H1 (cell line): ENCODE data around the gene ELOVL2. TPM values are rescaled to one million over a fixed set of nuclear protein-coding genes. Genes with fewer than 3 reads are reported as not detected.

Source experiments
- CTCF ChIA-PET: fragments of 300-600 bp; sonication (Branson Sonifier 250); formaldehyde crosslinking; loops from one replicate; lab custom pipeline; 2021; ENCODE audit not compliant: partially characterized antibody; lab: Charles Lee
- POLR2A ChIA-PET: fragments of 300-600 bp; sonication (Branson Sonifier 250); formaldehyde crosslinking; loops from one replicate; lab custom pipeline; 2021; ENCODE audit warnings: inconsistent platforms; ENCODE audit not compliant: partially characterized antibody; lab: Charles Lee
- DNase-seq, 2 experiments: peaks; one replicate each; pipeline versions ENCODE4 v3.0.0 to v3.0.0-alpha.2; 2010 to 2022; ENCODE audit warnings: low spot score in 2 of 2, low read depth in 1 of 2, mixed read lengths in 1 of 2
- FAIRE-seq: peaks from 2 replicates; lab custom pipeline; 2011; peaks lifted over from hg19 to GRCh38; lab: Jason Lieb, UNC
- H2AFZ ChIP-seq: 2 replicates; pipeline ENCODE4 v1.8.1; 2012; ENCODE audit warnings: low read length, inconsistent platforms
- H2AK5ac ChIP-seq: 2 replicates; pipeline ENCODE4 v1.6.1; 2013; ENCODE audit warnings: low read depth, low read length
- H2BK120ac ChIP-seq: replicated peaks from 2 replicates; pipeline ENCODE3; 2013; ENCODE audit warnings: low read depth, low read length, inconsistent platforms
- H2BK12ac ChIP-seq: 2 replicates; pipeline ENCODE4 v1.6.1; 2013; ENCODE audit warnings: low read depth, low read length
- H2BK15ac ChIP-seq: 2 replicates; pipeline ENCODE4 v1.6.1; 2013; ENCODE audit warnings: low read length
- H2BK20ac ChIP-seq: 2 replicates; pipeline ENCODE4 v1.6.1; 2013; ENCODE audit warnings: low read length
- H2BK5ac ChIP-seq: 2 replicates; pipeline ENCODE4 v1.6.1; 2013; ENCODE audit warnings: low read depth, low read length
- H3K14ac ChIP-seq: 2 replicates; pipeline ENCODE4 v1.6.1; 2013; ENCODE audit warnings: inconsistent platforms; ENCODE audit not compliant: insufficient read length
- H3K18ac ChIP-seq: 2 replicates; pipeline ENCODE4 v1.6.1; 2013; ENCODE audit warnings: low read length; ENCODE audit errors: extremely low read depth
- H3K23ac ChIP-seq: 2 replicates; pipeline ENCODE4 v1.6.1; 2013; ENCODE audit warnings: inconsistent platforms; ENCODE audit not compliant: insufficient read length
- H3K23me2 ChIP-seq: 2 replicates; pipeline ENCODE4 v1.6.1; 2013; ENCODE audit warnings: low read depth, low read length
- H3K27ac ChIP-seq: 2 replicates; pipeline ENCODE4 v1.6.1; 2011; ENCODE audit warnings: low read depth, low read length, inconsistent platforms
- H3K27me3 ChIP-seq, 4 experiments: replicated peaks in 1 of 4; 1 replicate in 1 of 4; 2 replicates in 3 of 4; pipeline versions ENCODE4 v1.6.1 to v1.8.1; 2011 to 2013; ENCODE audit warnings: low read length in 3 of 4, mild to moderate bottlenecking in 3 of 4, inconsistent platforms in 2 of 4, mixed read lengths in 2 of 4, moderate library complexity in 1 of 4; ENCODE audit not compliant: control insufficient read depth in 3 of 4, insufficient read depth in 3 of 4; ENCODE audit errors: extremely low read depth in 1 of 4
- H3K36me3 ChIP-seq, 4 experiments: 2 replicates each; pipeline versions ENCODE4 v1.6.1 to v1.8.1; 2011 to 2013; ENCODE audit warnings: mild to moderate bottlenecking in 4 of 4, low read length in 3 of 4, moderate library complexity in 2 of 4, control low read depth in 1 of 4, inconsistent platforms in 1 of 4; ENCODE audit not compliant: insufficient read depth in 4 of 4, control insufficient read depth in 2 of 4
- H3K4ac ChIP-seq: replicated peaks from 2 replicates; pipeline ENCODE3; 2013; ENCODE audit warnings: low read length, low read depth, mixed read lengths, inconsistent platforms; ENCODE audit not compliant: insufficient read length
- H3K4me1 ChIP-seq, 4 experiments: replicated peaks in 1 of 4; 1 replicate in 1 of 4; 2 replicates in 3 of 4; pipeline versions ENCODE4 v1.6.1 to v1.8.1; 2011 to 2013; ENCODE audit warnings: low read length in 3 of 4, inconsistent platforms in 2 of 4, mixed read lengths in 1 of 4; ENCODE audit not compliant: insufficient read depth in 4 of 4, control insufficient read depth in 3 of 4
- H3K4me2 ChIP-seq, 2 experiments: 2 replicates each; pipeline versions ENCODE4 v1.6.1 to v1.8.1; 2011 to 2013; ENCODE audit warnings: low read depth in 2 of 2, low read length in 2 of 2, control low read depth in 1 of 2, inconsistent platforms in 1 of 2, mild to moderate bottlenecking in 1 of 2; ENCODE audit not compliant: insufficient read depth in 1 of 2
- H3K4me3 ChIP-seq, 4 experiments: fragments of 200-600, 300-600 bp in 1 of 4; sonication (generic), shearing (Covaris generic), sonication (Bioruptor Twin) in 1 of 4; 2 replicates each; pipeline versions ENCODE4 v1.5.1 to v1.8.1; 2011 to 2016; ENCODE audit warnings: low read length in 4 of 4, low read depth in 3 of 4, control low read depth in 2 of 4, inconsistent platforms in 2 of 4, mild to moderate bottlenecking in 2 of 4, mixed read lengths in 1 of 4, moderate library complexity in 1 of 4; ENCODE audit not compliant: insufficient read depth in 2 of 4; ENCODE audit errors: extremely low read depth in 1 of 4
- H3K56ac ChIP-seq: replicated peaks from 2 replicates; pipeline ENCODE3; 2013; ENCODE audit warnings: low read depth, mild to moderate bottlenecking, mixed read lengths, low read length, inconsistent platforms; ENCODE audit not compliant: insufficient read length
- H3K79me1 ChIP-seq: 2 replicates; pipeline ENCODE4 v1.6.1; 2013; ENCODE audit warnings: low read depth, low read length, control low read depth
- H3K79me2 ChIP-seq, 2 experiments: 2 replicates each; pipeline versions ENCODE4 v1.6.1 to v1.8.1; 2012 to 2013; ENCODE audit warnings: low read length in 2 of 2, mild to moderate bottlenecking in 2 of 2, inconsistent platforms in 1 of 2; ENCODE audit not compliant: insufficient read depth in 2 of 2, control insufficient read depth in 1 of 2
- H3K9ac ChIP-seq, 4 experiments: replicated peaks in 1 of 4; 1 replicate in 1 of 4; 2 replicates in 3 of 4; pipeline versions ENCODE4 v1.6.1 to v1.8.1; 2011 to 2013; ENCODE audit warnings: low read depth in 3 of 4, low read length in 3 of 4, control low read depth in 2 of 4, mild to moderate bottlenecking in 2 of 4, moderate library complexity in 2 of 4, inconsistent platforms in 1 of 4; ENCODE audit errors: extremely low read depth in 1 of 4
- H3K9me3 ChIP-seq, 2 experiments: 2 replicates each; pipeline versions ENCODE4 v1.6.1 to v1.8.1; 2012 to 2013; ENCODE audit warnings: mild to moderate bottlenecking in 2 of 2, moderate library complexity in 2 of 2, control low read depth in 1 of 2, inconsistent platforms in 1 of 2, low read depth in 1 of 2, low read length in 1 of 2, mixed read lengths in 1 of 2; ENCODE audit not compliant: insufficient read depth in 2 of 2
- H4K20me1 ChIP-seq, 2 experiments: replicated peaks in 1 of 2; 2 replicates each; pipeline versions ENCODE3 to v1.8.1; 2011 to 2013; ENCODE audit warnings: inconsistent platforms in 2 of 2, low read length in 2 of 2, mild to moderate bottlenecking in 1 of 2; ENCODE audit not compliant: insufficient read depth in 2 of 2, control insufficient read depth in 1 of 2
- H4K5ac ChIP-seq: 2 replicates; pipeline ENCODE4 v1.6.1; 2013; ENCODE audit warnings: low read length, low read depth, mixed read lengths, inconsistent platforms; ENCODE audit not compliant: insufficient read length
- H4K8ac ChIP-seq: 2 replicates; pipeline ENCODE4 v1.8.0; 2013; ENCODE audit warnings: mild to moderate bottlenecking, moderate library complexity, low read length, inconsistent platforms; ENCODE audit not compliant: insufficient read depth; ENCODE audit errors: extremely low read depth
- H4K91ac ChIP-seq: replicated peaks from 2 replicates; pipeline ENCODE3; 2013; ENCODE audit warnings: low read length, mixed read lengths, inconsistent platforms; ENCODE audit not compliant: insufficient read length
- BCL11A ChIP-seq, 2 experiments: IDR thresholded peaks; one replicate each; pipeline ENCODE4 v1.6.1; 2011; ENCODE audit warnings: low read depth in 2 of 2, low read length in 2 of 2, mild to moderate bottlenecking in 2 of 2
- FOSL1 ChIP-seq: IDR thresholded peaks from 2 replicates; pipeline ENCODE4 v1.6.1; 2011; ENCODE audit warnings: mild to moderate bottlenecking, low read depth, low read length, moderate library complexity; ENCODE audit not compliant: insufficient read depth
- HDAC2 ChIP-seq, 2 experiments: fragments of 300-600 bp in 1 of 2; sonication (generic) in 1 of 2; IDR thresholded peaks; 2 replicates each; pipeline ENCODE4 v1.6.1; 2011 to 2012; ENCODE audit warnings: low read depth in 2 of 2, low read length in 2 of 2, mild to moderate bottlenecking in 2 of 2, moderate library complexity in 2 of 2, borderline replicate concordance in 1 of 2, inconsistent platforms in 1 of 2
- KDM4A ChIP-seq: IDR thresholded peaks from one replicate; pipeline ENCODE4 v1.7.1; 2012; ENCODE audit warnings: low read depth, mild to moderate bottlenecking, moderate library complexity, low read length, inconsistent platforms; ENCODE audit not compliant: severe bottlenecking
- PHF8 ChIP-seq: fragments of 200-600 bp; sonication (generic); conservative IDR thresholded peaks from 2 replicates; pipeline ENCODE4 v1.7.1; 2012; ENCODE audit warnings: low read depth, mild to moderate bottlenecking, inconsistent platforms, low read length, moderate library complexity
- POLR2A ChIP-seq, 2 experiments: IDR thresholded peaks; 1 replicate in 1 of 2; 2 replicates in 1 of 2; pipeline ENCODE4 v1.6.1; 2011; ENCODE audit warnings: low read depth in 2 of 2, low read length in 2 of 2, mild to moderate bottlenecking in 2 of 2; ENCODE audit errors: control extremely low read depth in 1 of 2
- RFX5 ChIP-seq: IDR thresholded peaks from 2 replicates; pipeline ENCODE4 v1.6.1; 2011; ENCODE audit warnings: low read depth, low read length, improper control_type of control experiment, borderline replicate concordance
- RNF2 ChIP-seq: fragments of 200-900, 300-1000 bp; sonication (generic); IDR thresholded peaks from 2 replicates; pipeline ENCODE4 v1.7.1; 2016; ENCODE audit warnings: borderline replicate concordance, low read depth, mild to moderate bottlenecking, antibody characterized with exemption, low read length; ENCODE audit not compliant: poor library complexity, severe bottlenecking; ENCODE audit errors: missing control alignments
- SIN3A ChIP-seq, 2 experiments: IDR thresholded peaks in 1 of 2; conservative IDR thresholded peaks in 1 of 2; 2 replicates each; pipeline ENCODE4 v1.6.1; 2011 to 2012; ENCODE audit warnings: low read length in 2 of 2, improper control_type of control experiment in 1 of 2, low read depth in 1 of 2, mild to moderate bottlenecking in 1 of 2
- SP1 ChIP-seq: IDR thresholded peaks from 2 replicates; pipeline ENCODE4 v1.6.1; 2011; ENCODE audit warnings: low read depth, low read length
- WGBS, 2 experiments: shearing (Covaris generic) in 1 of 2; methylation state at CpG; one replicate each; pipeline versions ENCODE4 v1.1.6 to v1.1.7; 2013 to 2015; ENCODE audit warnings: low lambda C conversion rate in 2 of 2, mixed read lengths in 2 of 2, inconsistent platforms in 1 of 2, low coverage in 1 of 2, missing lambda C conversion rate in 1 of 2; ENCODE audit not compliant: insufficient replicate concordance in 2 of 2, insufficient coverage in 1 of 2, insufficient read length in 1 of 2; ENCODE audit errors: extremely low coverage in 1 of 2, missing lambda C conversion rate in 1 of 2; 5-methylcytosine and 5-hydroxymethylcytosine counted together
- polyA plus RNA-seq, 7 experiments: library from polyadenylated mRNA; depleted of rRNA in 3 of 7; stranded (reverse) in 5 of 7; unstranded in 2 of 7; fragments of >200 nt in 5 of 7; fragments of 200-250 nt in 2 of 7; gene quantifications; 1 replicate in 5 of 7; 2 replicates in 1 of 7; 4 replicates in 1 of 7; pipeline versions ENCODE4 v1.2.1 to v1.2.3, GENCODE V29; 2011 to 2013; ENCODE audit warnings: missing spikeins in 2 of 7, mixed read lengths in 2 of 7
- total RNA-seq: library from RNA; stranded (reverse); fragmentation: NEBNext Ultra II Directional; extraction: Animal tissue kit (Norgen Biotek cat#: 25700); gene quantifications from 2 replicates; pipeline ENCODE4 v1.2.1, GENCODE V29; 2021
- TF ChIP-seq, protein P1 (sequence below): IDR thresholded peaks from 2 replicates; pipeline ENCODE4 v1.6.1; 2012; ENCODE audit warnings: inconsistent platforms

ELOVL2 gene
- total and polyA plus RNA-seq, 2 of the 8 experiments (the other 6 are each of a cell fraction or from before 2014, with no cell fraction given) = 0.42 to 0.89 TPM

DNA sequence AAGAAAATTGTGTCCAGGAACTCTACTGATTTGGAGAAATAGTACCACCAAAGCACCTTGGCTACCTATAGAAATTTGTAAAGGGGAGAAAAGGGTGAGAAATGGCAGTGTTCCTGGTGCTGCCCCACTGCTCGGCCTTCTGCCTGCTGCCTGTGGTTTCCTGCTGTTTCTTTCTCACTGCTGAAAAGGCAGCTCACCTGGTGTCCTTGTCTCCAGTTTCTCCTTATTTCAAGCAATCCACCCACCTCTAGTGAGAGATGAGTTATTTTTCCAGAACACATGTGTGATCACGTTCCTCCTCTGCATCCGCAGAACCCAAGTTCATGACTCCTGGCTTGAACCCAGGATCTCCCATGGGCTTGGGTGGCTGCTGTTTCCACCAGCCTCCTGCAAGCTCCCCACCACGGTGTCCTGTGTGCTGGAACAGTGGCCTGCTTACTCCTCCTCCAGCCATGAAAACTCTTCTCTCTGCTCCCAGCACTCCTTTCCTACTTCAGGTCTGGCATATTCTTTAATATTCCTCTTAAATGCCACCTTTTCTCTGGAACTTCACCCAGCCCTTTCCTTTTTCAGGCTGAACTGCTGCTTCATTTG, 48.9 kb downstream of the ELOVL2 start:
- Histone ChIP-seq H3K79me2 (no peaks in the 10 kb centered on the region), H4K8ac (no peak overlapping the region), H3K56ac (no peak overlapping the region), H2BK12ac (no peak overlapping the region), H4K91ac (no peak overlapping the region), H2BK20ac (no peak overlapping the region), H3K18ac (peak overlapping the region; percentile 63; the same call in 1 of the 2 replicates), H2AFZ (0 out of 2 replicates have a peak overlapping the region, but pooled peaks have one; percentile 0), H3K4me2 (peak overlapping the region; percentile 5 to 65; a peak in 3 of 4 replicates), H3K9ac (no peak overlapping the region), H3K4ac (peak overlapping the region; percentile 32), H3K27ac (no peak overlapping the region), H2AK5ac (no peak overlapping the region), H2BK120ac (peak overlapping the region; percentile 88), H4K20me1 (no peaks in the 10 kb centered on the region), H2BK15ac (no peak overlapping the region), H3K4me3 (no peak overlapping the region), H3K36me3 (no peaks in the 10 kb centered on the region), H3K23ac (no peak overlapping the region), H3K9me3 (no peaks in the 10 kb centered on the region), H2BK5ac (no peak overlapping the region), H3K14ac (no peak overlapping the region), H3K27me3 (no peaks in the 10 kb centered on the region), H3K23me2 (0 out of 2 replicates have a peak, but pooled peaks cover 2% of the 10 kb centered on the region), H4K5ac (peak overlapping the region; percentile 51), H3K79me1 (no peaks in the 10 kb centered on the region), H3K4me1 (peaks cover 0 to 11% (median 2%) of the 10 kb centered on the region in 4 experiments; a peak in 4 of 7 replicates)
- ChIA-PET CTCF (no interaction called here), POLR2A (no interaction called here)
- 57% methylated on average over 4 of the region's 4 CpGs; no CpG with 5 or more reads in 1 of the 2 experiments for WGBS, 2 experiments
- no peak for TF ChIP-seq SP1
- no peak for TF ChIP-seq KDM4A
- TF ChIP-seq POLR2A (IDR thresholded peaks at IDR 0.05; ENCODE audit: control extremely low read depth in 1 of 2, low read depth in 2 of 2, low read length in 2 of 2) = no peak
- TF ChIP-seq, protein P1, sequence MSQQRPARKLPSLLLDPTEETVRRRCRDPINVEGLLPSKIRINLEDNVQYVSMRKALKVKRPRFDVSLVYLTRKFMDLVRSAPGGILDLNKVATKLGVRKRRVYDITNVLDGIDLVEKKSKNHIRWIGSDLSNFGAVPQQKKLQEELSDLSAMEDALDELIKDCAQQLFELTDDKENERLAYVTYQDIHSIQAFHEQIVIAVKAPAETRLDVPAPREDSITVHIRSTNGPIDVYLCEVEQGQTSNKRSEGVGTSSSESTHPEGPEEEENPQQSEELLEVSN = no peak
- TF ChIP-seq RNF2 = no peak
- no peak for TF ChIP-seq PHF8
- TF ChIP-seq FOSL1 = no peak
- no peak for TF ChIP-seq BCL11A (IDR thresholded peaks at IDR 0.05; ENCODE audit: low read depth in 2 of 2, low read length in 2 of 2)
- no peak for TF ChIP-seq SIN3A (conservative IDR thresholded peaks at IDR 0.05 in 1 of 2, IDR thresholded peaks at IDR 0.05 in 1 of 2; ENCODE audit: low read depth in 1 of 2, low read length in 2 of 2)
- TF ChIP-seq RFX5 = no peak
- TF ChIP-seq HDAC2 (IDR thresholded peaks at IDR 0.05; ENCODE audit: borderline replicate concordance in 1 of 2, low read depth in 2 of 2, low read length in 2 of 2) = no peak
- FAIRE-seq (peak; percentile 48), DNase-seq (no peak)
